ENCODE data around the gene DOCK6.

GRCh38 chr19:11168568-11168967 lies 93.8 kb downstream of the DOCK6 start:
- TF ChIP-seq EZH2phosphoT487 (IDR thresholded peaks at IDR 0.05; ENCODE audit: low read depth, severe bottlenecking, unreplicated experiment) = no peak
- no peak for TF ChIP-seq CTCF (IDR thresholded peaks at IDR 0.05; ENCODE audit: poor library complexity)
- TF ChIP-seq EZH2 (IDR thresholded peaks at IDR 0.05; ENCODE audit: borderline replicate concordance) = no peak

Data from hepatocyte (in vitro differentiated cells).